Hair follicle dermal papilla cell (primary cell): Measurements from ENCODE around the gene TCERG1. TPM values are rescaled to one million over a fixed set of nuclear protein-coding genes. Genes with fewer than 3 reads are reported as not detected.

ENCODE experiments used
- small RNA-seq: library from RNA; depleted of rRNA; stranded (forward); fragments of <200 nt; gene quantifications from one replicate; pipeline ENCODE3, GENCODE V24; 2012
- total RNA-seq: library from RNA; depleted of rRNA; stranded (reverse); fragments of >200 nt; gene quantifications from 2 replicates; pipeline ENCODE4 v1.2.3, GENCODE V29; 2012

The TCERG1 gene
- 67.2 and 74.5 TPM in 2 replicates for total RNA-seq

GRCh38 chr5:146446861-146447733 lies at the start of gene TCERG1:
Gene TCERG1 (plus strand): TSS chr5:146447333. CDS start chr5:146447350, 17 bp downstream.

GRCh38 chr5:146516151-146516475 lies 69.0 kb downstream of the TCERG1 start, which contains the start of gene GPR151:
Gene GPR151 (minus strand): TSS chr5:146516190. CDS start chr5:146516113, 77 bp downstream.

Small RNA genes within 50 kb of the gene (small RNA-seq; reads per million reads assigned to genes)
- gene RF02271: not detected

Other genes with a start within 250 kb of the TCERG1 start
- gene RBM27, start 243.7 kb upstream of the TCERG1 start, total RNA-seq: 27.4 and 30.8 TPM in 2 replicates
- not detected in 2 replicates for gene POU4F3, start 108.5 kb upstream of the TCERG1 start, total RNA-seq
- not detected in 2 replicates for gene GPR151, start 68.9 kb downstream of the TCERG1 start, total RNA-seq